Erythroblast (primary cell): ENCODE results near the gene ITPKB.

Experiments
- DNase-seq, 2 experiments: peaks; one replicate each; lab custom pipeline; 2025; lab: John Stamatoyannopoulos, UW
- GATA1 ChIP-seq: IDR thresholded peaks from 2 replicates; pipeline ENCODE4 v1.6.1; 2011; ENCODE audit warnings: low read depth, mild to moderate bottlenecking, control low read depth, low read length, moderate library complexity
- POLR2A ChIP-seq: IDR thresholded peaks from 2 replicates; pipeline ENCODE4 v1.6.1; 2011; ENCODE audit warnings: mild to moderate bottlenecking, low read length

Gene ITPKB

GRCh38 chr1:226743259-226743658 lies 4.2 kb upstream of the ITPKB start:
- DNase-seq = no peak
- TF ChIP-seq GATA1 = no peak
- TF ChIP-seq POLR2A = no peak

GRCh38 chr1:226741009-226741408 lies 1.9 kb upstream of the ITPKB start:
- DNase-seq = no peak
- no peak for TF ChIP-seq GATA1

GRCh38 chr1:226739696-226740065 lies 599 bp upstream of the ITPKB start:
- TF ChIP-seq POLR2A = no peak
- no peak for TF ChIP-seq GATA1
- DNase-seq = peak; percentile 18 to 36

GRCh38 chr1:226738421-226738994 lies 574 bp downstream of the ITPKB start:
- TF ChIP-seq GATA1 (no peak), POLR2A (no peak)

GRCh38 chr1:226737819-226738420 lies 1.2 kb downstream of the ITPKB start:
- TF ChIP-seq POLR2A (peak; percentile 7), GATA1 (no peak)
- DNase-seq = peak; percentile 62 to 67

More at GRCh38 chr1:226738421-226738994, 574 bp downstream of the ITPKB start:
- peak; percentile 57 to 60 for DNase-seq

GRCh38 chr1:226736908-226737818 lies 1.9 kb downstream of the ITPKB start:
- DNase-seq = peak; percentile 34 to 45
- TF ChIP-seq GATA1 (no peak), POLR2A (no peak)

GRCh38 chr1:226736001-226736907 lies 2.8 kb downstream of the ITPKB start:
- TF ChIP-seq POLR2A (no peak), GATA1 (no peak)
- no peak for DNase-seq

GRCh38 chr1:226735576-226735975 lies 3.5 kb downstream of the ITPKB start:
- no peak for DNase-seq
- TF ChIP-seq POLR2A (no peak), GATA1 (no peak)

- DNase-seq = no peak
- TF ChIP-seq POLR2A = no peak
- no peak for TF ChIP-seq GATA1
Observed at GRCh38 chr1:226734611-226735153, 4.4 kb downstream of the ITPKB start.

- no peak for TF ChIP-seq POLR2A
- TF ChIP-seq GATA1 = no peak
- DNase-seq = no peak
Observed at GRCh38 chr1:226733876-226734275, 5.2 kb downstream of the ITPKB start.

GRCh38 chr1:226733304-226733703 lies 5.8 kb downstream of the ITPKB start:
- peak in 1 of 2 experiments; percentile 76 for DNase-seq
- no peak for TF ChIP-seq POLR2A
- TF ChIP-seq GATA1 = no peak

GRCh38 chr1:226732856-226733291 lies 6.2 kb downstream of the ITPKB start:
- no peak for DNase-seq
- no peak for TF ChIP-seq POLR2A
- TF ChIP-seq GATA1 = no peak
